Measurements from ENCODE around the gene HTR7. TPM values are rescaled to one million over a fixed set of nuclear protein-coding genes. Genes with fewer than 3 reads are reported as not detected.

Gene HTR7
- polyA plus RNA-seq, 1 donor = 2.2 TPM

- 100% methylated on average over 1 of the region's 1 CpG for WGBS (ENCODE audit: insufficient coverage, low lambda C conversion rate)
- no peak for DNase-seq
- H3K36me3 ChIP-seq (ENCODE audit: control insufficient read depth, insufficient read depth, low read length) = no peaks in the 10 kb centered on the region
- H3K4me3 ChIP-seq (ENCODE audit: low read length) = no peak overlapping the region
- no peaks in the 10 kb centered on the region for H3K4me1 ChIP-seq (ENCODE audit: control insufficient read depth, insufficient read depth, low read length)
- no peak overlapping the region for H3K27ac ChIP-seq (ENCODE audit: low read length)
- no peaks in the 10 kb centered on the region for H3K27me3 ChIP-seq (ENCODE audit: control insufficient read depth, insufficient read depth, low read length)
- peaks cover 3% of the 10 kb centered on the region for H3K9me3 ChIP-seq (ENCODE audit: control insufficient read depth, low read depth, low read length)
Observed at GRCh38 chr10:90806677-90807076, 51.2 kb downstream of the HTR7 start.

- H3K27ac ChIP-seq (ENCODE audit: low read length) = no peak overlapping the region
- H3K4me3 ChIP-seq (ENCODE audit: low read length) = no peak overlapping the region
- no peak for DNase-seq
- no peaks in the 10 kb centered on the region for H3K27me3 ChIP-seq (ENCODE audit: control insufficient read depth, insufficient read depth, low read length)
- H3K36me3 ChIP-seq (ENCODE audit: control insufficient read depth, insufficient read depth, low read length) = no peaks in the 10 kb centered on the region
- WGBS (ENCODE audit: insufficient coverage, low lambda C conversion rate) = no CpG with 5 or more reads among the region's 1 CpG
- no peaks in the 10 kb centered on the region for H3K4me1 ChIP-seq (ENCODE audit: control insufficient read depth, insufficient read depth, low read length)
- peaks cover 3% of the 10 kb centered on the region for H3K9me3 ChIP-seq (ENCODE audit: control insufficient read depth, low read depth, low read length)
Observed at GRCh38 chr10:90805206-90805605, 52.6 kb downstream of the HTR7 start.

- Histone ChIP-seq H3K27ac (ENCODE audit: low read length) (no peak overlapping the region), H3K9me3 (ENCODE audit: control insufficient read depth, low read depth, low read length) (peaks cover 3% of the 10 kb centered on the region), H3K27me3 (ENCODE audit: control insufficient read depth, insufficient read depth, low read length) (no peaks in the 10 kb centered on the region), H3K36me3 (ENCODE audit: control insufficient read depth, insufficient read depth, low read length) (no peaks in the 10 kb centered on the region), H3K4me3 (ENCODE audit: low read length) (no peak overlapping the region), H3K4me1 (ENCODE audit: control insufficient read depth, insufficient read depth, low read length) (no peaks in the 10 kb centered on the region)
- no peak for DNase-seq
- WGBS (ENCODE audit: insufficient coverage, low lambda C conversion rate) = no CpG with 5 or more reads among the region's 3 CpGs
Observed at GRCh38 chr10:90804354-90804753, 53.5 kb downstream of the HTR7 start.

GRCh38 chr10:90801608-90802007 is 56.2 kb downstream of the HTR7 start:
- H3K27me3 ChIP-seq (ENCODE audit: control insufficient read depth, insufficient read depth, low read length) = no peaks in the 10 kb centered on the region
- H3K4me1 ChIP-seq (ENCODE audit: control insufficient read depth, insufficient read depth, low read length) = no peaks in the 10 kb centered on the region
- no peak overlapping the region for H3K4me3 ChIP-seq (ENCODE audit: low read length)
- DNase-seq = no peak
- H3K9me3 ChIP-seq (ENCODE audit: control insufficient read depth, low read depth, low read length) = peaks cover 3% of the 10 kb centered on the region
- WGBS (ENCODE audit: insufficient coverage, low lambda C conversion rate) = no CpG with 5 or more reads among the region's 1 CpG
- no peak overlapping the region for H3K27ac ChIP-seq (ENCODE audit: low read length)
- H3K36me3 ChIP-seq (ENCODE audit: control insufficient read depth, insufficient read depth, low read length) = no peaks in the 10 kb centered on the region

- Histone ChIP-seq H3K4me1 (ENCODE audit: control insufficient read depth, insufficient read depth, low read length) (no peaks in the 10 kb centered on the region), H3K36me3 (ENCODE audit: control insufficient read depth, insufficient read depth, low read length) (no peaks in the 10 kb centered on the region), H3K9me3 (ENCODE audit: control insufficient read depth, low read depth, low read length) (no peaks in the 10 kb centered on the region), H3K27me3 (ENCODE audit: control insufficient read depth, insufficient read depth, low read length) (no peaks in the 10 kb centered on the region), H3K27ac (ENCODE audit: low read length) (no peak overlapping the region), H3K4me3 (ENCODE audit: low read length) (no peak overlapping the region)
- DNase-seq = no peak
- WGBS (ENCODE audit: insufficient coverage, low lambda C conversion rate) = 55% methylated on average over 3 of the region's 5 CpGs
Observed at GRCh38 chr10:90800232-90800796, 57.5 kb downstream of the HTR7 start.

GRCh38 chr10:90799172-90799571 is 58.7 kb downstream of the HTR7 start:
- Histone ChIP-seq H3K4me1 (ENCODE audit: control insufficient read depth, insufficient read depth, low read length) (no peaks in the 10 kb centered on the region), H3K4me3 (ENCODE audit: low read length) (no peak overlapping the region), H3K27me3 (ENCODE audit: control insufficient read depth, insufficient read depth, low read length) (no peaks in the 10 kb centered on the region), H3K27ac (ENCODE audit: low read length) (no peak overlapping the region), H3K9me3 (ENCODE audit: control insufficient read depth, low read depth, low read length) (no peaks in the 10 kb centered on the region), H3K36me3 (ENCODE audit: control insufficient read depth, insufficient read depth, low read length) (no peaks in the 10 kb centered on the region)
- no CpG with 5 or more reads among the region's 3 CpGs for WGBS (ENCODE audit: insufficient coverage, low lambda C conversion rate)
- DNase-seq = no peak

- Histone ChIP-seq H3K4me3 (ENCODE audit: low read length) (no peak overlapping the region), H3K27ac (ENCODE audit: low read length) (no peak overlapping the region), H3K4me1 (ENCODE audit: control insufficient read depth, insufficient read depth, low read length) (no peaks in the 10 kb centered on the region), H3K9me3 (ENCODE audit: control insufficient read depth, low read depth, low read length) (no peaks in the 10 kb centered on the region), H3K27me3 (ENCODE audit: control insufficient read depth, insufficient read depth, low read length) (no peaks in the 10 kb centered on the region), H3K36me3 (ENCODE audit: control insufficient read depth, insufficient read depth, low read length) (no peaks in the 10 kb centered on the region)
- DNase-seq = no peak
Observed at GRCh38 chr10:90798482-90798881, 59.4 kb downstream of the HTR7 start.

GRCh38 chr10:90790422-90790821 is 67.4 kb downstream of the HTR7 start:
- no peak for DNase-seq
- WGBS (ENCODE audit: insufficient coverage, low lambda C conversion rate) = 100% methylated on average over 2 of the region's 2 CpGs
- Histone ChIP-seq H3K36me3 (ENCODE audit: control insufficient read depth, insufficient read depth, low read length) (no peaks in the 10 kb centered on the region), H3K27ac (ENCODE audit: low read length) (no peak overlapping the region), H3K4me3 (ENCODE audit: low read length) (no peak overlapping the region), H3K9me3 (ENCODE audit: control insufficient read depth, low read depth, low read length) (no peaks in the 10 kb centered on the region), H3K4me1 (ENCODE audit: control insufficient read depth, insufficient read depth, low read length) (no peaks in the 10 kb centered on the region), H3K27me3 (ENCODE audit: control insufficient read depth, insufficient read depth, low read length) (peaks cover 5% of the 10 kb centered on the region)

GRCh38 chr10:90788968-90789367 is 68.9 kb downstream of the HTR7 start:
- no peak for DNase-seq
- Histone ChIP-seq H3K36me3 (ENCODE audit: control insufficient read depth, insufficient read depth, low read length) (no peaks in the 10 kb centered on the region), H3K27me3 (ENCODE audit: control insufficient read depth, insufficient read depth, low read length) (peaks cover 6% of the 10 kb centered on the region), H3K4me1 (ENCODE audit: control insufficient read depth, insufficient read depth, low read length) (no peaks in the 10 kb centered on the region), H3K27ac (ENCODE audit: low read length) (no peak overlapping the region), H3K9me3 (ENCODE audit: control insufficient read depth, low read depth, low read length) (no peaks in the 10 kb centered on the region), H3K4me3 (ENCODE audit: low read length) (no peak overlapping the region)
- no CpG with 5 or more reads among the region's 3 CpGs for WGBS (ENCODE audit: insufficient coverage, low lambda C conversion rate)

GRCh38 chr10:90788199-90788491 is 69.7 kb downstream of the HTR7 start:
- H3K4me1 ChIP-seq (ENCODE audit: control insufficient read depth, insufficient read depth, low read length) = no peaks in the 10 kb centered on the region
- DNase-seq = no peak
- H3K9me3 ChIP-seq (ENCODE audit: control insufficient read depth, low read depth, low read length) = no peaks in the 10 kb centered on the region
- H3K36me3 ChIP-seq (ENCODE audit: control insufficient read depth, insufficient read depth, low read length) = no peaks in the 10 kb centered on the region
- H3K27ac ChIP-seq (ENCODE audit: low read length) = no peak overlapping the region
- H3K4me3 ChIP-seq (ENCODE audit: low read length) = no peak overlapping the region
- H3K27me3 ChIP-seq (ENCODE audit: control insufficient read depth, insufficient read depth, low read length) = peaks cover 6% of the 10 kb centered on the region
- WGBS (ENCODE audit: insufficient coverage, low lambda C conversion rate) = no CpG with 5 or more reads among the region's 3 CpGs

GRCh38 chr10:90787393-90788198 is 70.2 kb downstream of the HTR7 start:
- DNase-seq = peak in 1 of 2 donors; percentile 9
- WGBS (ENCODE audit: insufficient coverage, low lambda C conversion rate) = 80% methylated on average over 1 of the region's 9 CpGs
- Histone ChIP-seq H3K4me3 (ENCODE audit: low read length) (no peak overlapping the region), H3K9me3 (ENCODE audit: control insufficient read depth, low read depth, low read length) (no peaks in the 10 kb centered on the region), H3K36me3 (ENCODE audit: control insufficient read depth, insufficient read depth, low read length) (no peaks in the 10 kb centered on the region), H3K27ac (ENCODE audit: low read length) (no peak overlapping the region), H3K27me3 (ENCODE audit: control insufficient read depth, insufficient read depth, low read length) (peaks cover 6% of the 10 kb centered on the region), H3K4me1 (ENCODE audit: control insufficient read depth, insufficient read depth, low read length) (no peaks in the 10 kb centered on the region)
